ENCODE data around the gene LDLRAP1. TPM values are rescaled to one million over a fixed set of nuclear protein-coding genes. Genes with fewer than 3 reads are reported as not detected.

The LDLRAP1 gene
- total RNA-seq, 1 experiment from 2014 or later: 16.3 TPM

DNA sequence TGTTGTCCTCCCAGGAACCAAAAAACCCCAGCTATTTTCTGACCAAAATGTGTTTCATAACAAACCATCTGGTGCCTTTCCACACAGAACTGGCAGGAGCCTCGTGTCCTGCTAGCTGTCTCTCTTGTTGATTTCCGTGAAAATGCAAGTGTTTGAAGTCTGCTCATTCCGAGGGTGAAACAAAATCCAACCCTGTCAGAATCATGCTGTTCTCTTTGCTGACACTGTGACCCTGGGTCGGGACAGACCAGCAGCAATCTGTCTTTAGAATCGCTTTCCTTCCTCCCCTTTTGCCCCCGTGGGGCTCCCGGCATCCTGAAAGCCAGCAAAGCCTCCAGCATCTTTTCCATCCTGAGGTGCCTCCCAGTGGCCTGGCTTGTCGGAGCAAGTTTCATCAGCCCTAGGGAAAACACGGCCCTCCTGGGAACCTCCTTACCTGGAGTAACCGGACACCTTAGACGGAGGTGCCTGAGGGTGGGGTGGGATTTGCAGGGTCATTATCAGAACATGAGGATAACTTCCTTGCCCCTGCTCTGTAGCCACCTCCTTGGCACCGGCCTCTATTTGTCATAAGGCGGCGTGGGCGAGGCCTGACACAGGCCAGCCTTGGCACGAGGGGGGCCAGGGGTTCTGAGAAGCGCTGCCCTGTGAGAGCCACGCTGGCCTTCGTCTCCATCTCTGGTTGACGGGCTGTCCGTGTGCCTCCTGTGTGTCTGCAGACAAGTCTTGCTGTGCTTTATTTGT is 24.9 kb downstream of the LDLRAP1 start:
- Mint-ChIP-seq H3K27ac (peak overlapping the region; percentile 96), H3K9me3 (no peaks in the 10 kb centered on the region), H3K4me3 (no peak overlapping the region), H3K27me3 (ENCODE audit: low read depth) (no peaks in the 10 kb centered on the region; the same call in 1 of the 2 replicates), H3K4me1 (peaks cover 54% of the 10 kb centered on the region), H3K36me3 (0 out of 2 replicates have a peak, but pooled peaks cover 5% of the 10 kb centered on the region)
- DNase-seq (ENCODE audit: low spot score) (peak; percentile 75), ATAC-seq (peak; percentile 82)
- POLR2A ChIA-PET: no interaction called here
- CTCF ChIA-PET: interaction anchor here (0.9 to 2.5 kb wide), 4 partner anchors 11 to 44 kb away, joined by 3 to 9 read pairs (median 4); no protein-coding TSS in a partner anchor
- TF ChIP-seq FOXP1 (CRISPR knock-in tag; IDR thresholded peaks at IDR 0.05; ENCODE audit: borderline replicate concordance) (no peak), CBFB (CRISPR knock-in tag; IDR thresholded peaks at IDR 0.05; ENCODE audit: low read depth) (no peak), JAZF1 (CRISPR knock-in tag; IDR thresholded peaks at IDR 0.05) (no peak), ZNF396 (CRISPR knock-in tag; IDR thresholded peaks at IDR 0.05; ENCODE audit: borderline replicate concordance) (no peak), GRHL2 (CRISPR knock-in tag; IDR thresholded peaks at IDR 0.05; ENCODE audit: insufficient replicate concordance, severe bottlenecking) (no peak), ZNF121 (CRISPR knock-in tag; IDR thresholded peaks at IDR 0.05) (no peak), GTF2I (CRISPR knock-in tag; conservative IDR thresholded peaks at IDR 0.05) (no peak), E2F4 (CRISPR knock-in tag; IDR thresholded peaks at IDR 0.05; ENCODE audit: borderline replicate concordance, low read depth) (no peak), NFYB (CRISPR knock-in tag; conservative IDR thresholded peaks at IDR 0.05; ENCODE audit: low read depth) (no peak), SMAD3 (CRISPR knock-in tag; IDR thresholded peaks at IDR 0.05; ENCODE audit: borderline replicate concordance) (no peak), HMGA2 (CRISPR knock-in tag; IDR thresholded peaks at IDR 0.05) (no peak), SMAD4 (CRISPR knock-in tag; IDR thresholded peaks at IDR 0.05) (no peak), SOX15 (CRISPR knock-in tag; IDR thresholded peaks at IDR 0.05) (no peak), AFF4 (CRISPR knock-in tag; IDR thresholded peaks at IDR 0.05; ENCODE audit: borderline replicate concordance) (no peak), ZNF219 (CRISPR knock-in tag; IDR thresholded peaks at IDR 0.05; ENCODE audit: borderline replicate concordance) (no peak), USF1 (CRISPR knock-in tag; IDR thresholded peaks at IDR 0.05) (no peak)
- TF ChIP-seq, protein P1, sequence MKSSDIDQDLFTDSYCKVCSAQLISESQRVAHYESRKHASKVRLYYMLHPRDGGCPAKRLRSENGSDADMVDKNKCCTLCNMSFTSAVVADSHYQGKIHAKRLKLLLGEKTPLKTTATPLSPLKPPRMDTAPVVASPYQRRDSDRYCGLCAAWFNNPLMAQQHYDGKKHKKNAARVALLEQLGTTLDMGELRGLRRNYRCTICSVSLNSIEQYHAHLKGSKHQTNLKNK (CRISPR knock-in tag; IDR thresholded peaks at IDR 0.05): no peak
- TF ChIP-seq, protein P2, sequence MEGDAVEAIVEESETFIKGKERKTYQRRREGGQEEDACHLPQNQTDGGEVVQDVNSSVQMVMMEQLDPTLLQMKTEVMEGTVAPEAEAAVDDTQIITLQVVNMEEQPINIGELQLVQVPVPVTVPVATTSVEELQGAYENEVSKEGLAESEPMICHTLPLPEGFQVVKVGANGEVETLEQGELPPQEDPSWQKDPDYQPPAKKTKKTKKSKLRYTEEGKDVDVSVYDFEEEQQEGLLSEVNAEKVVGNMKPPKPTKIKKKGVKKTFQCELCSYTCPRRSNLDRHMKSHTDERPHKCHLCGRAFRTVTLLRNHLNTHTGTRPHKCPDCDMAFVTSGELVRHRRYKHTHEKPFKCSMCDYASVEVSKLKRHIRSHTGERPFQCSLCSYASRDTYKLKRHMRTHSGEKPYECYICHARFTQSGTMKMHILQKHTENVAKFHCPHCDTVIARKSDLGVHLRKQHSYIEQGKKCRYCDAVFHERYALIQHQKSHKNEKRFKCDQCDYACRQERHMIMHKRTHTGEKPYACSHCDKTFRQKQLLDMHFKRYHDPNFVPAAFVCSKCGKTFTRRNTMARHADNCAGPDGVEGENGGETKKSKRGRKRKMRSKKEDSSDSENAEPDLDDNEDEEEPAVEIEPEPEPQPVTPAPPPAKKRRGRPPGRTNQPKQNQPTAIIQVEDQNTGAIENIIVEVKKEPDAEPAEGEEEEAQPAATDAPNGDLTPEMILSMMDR (IDR thresholded peaks at IDR 0.05): no peak
- TF ChIP-seq, protein P3, sequence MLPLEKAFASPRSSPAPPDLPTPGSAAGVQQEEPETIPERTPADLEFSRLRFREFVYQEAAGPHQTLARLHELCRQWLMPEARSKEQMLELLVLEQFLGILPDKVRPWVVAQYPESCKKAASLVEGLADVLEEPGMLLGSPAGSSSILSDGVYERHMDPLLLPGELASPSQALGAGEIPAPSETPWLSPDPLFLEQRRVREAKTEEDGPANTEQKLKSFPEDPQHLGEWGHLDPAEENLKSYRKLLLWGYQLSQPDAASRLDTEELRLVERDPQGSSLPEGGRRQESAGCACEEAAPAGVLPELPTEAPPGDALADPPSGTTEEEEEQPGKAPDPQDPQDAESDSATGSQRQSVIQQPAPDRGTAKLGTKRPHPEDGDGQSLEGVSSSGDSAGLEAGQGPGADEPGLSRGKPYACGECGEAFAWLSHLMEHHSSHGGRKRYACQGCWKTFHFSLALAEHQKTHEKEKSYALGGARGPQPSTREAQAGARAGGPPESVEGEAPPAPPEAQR (CRISPR knock-in tag; IDR thresholded peaks at IDR 0.05): no peak

Data from WTC11 (cell line).